WTC11 (cell line): ENCODE data around the gene GSDME. TPM values are rescaled to one million over a fixed set of nuclear protein-coding genes. Genes with fewer than 3 reads are reported as not detected.

Experiments
- ATAC-seq: fragments of 200-7000 bp; cut with Tn5 transposase; 2 replicates; pipeline ENCODE4 v1.10.0; 2021; ENCODE audit warnings: mild to moderate bottlenecking, moderate library complexity
- CTCF ChIA-PET: fragments of 300-600 bp; sonication (Branson Sonifier 250); formaldehyde crosslinking; loops from one replicate; lab custom pipeline; 2021; ENCODE audit warnings: antibody characterized with exemption; lab: Charles Lee
- POLR2A ChIA-PET: fragments of 350-600 bp; sonication (Branson Sonifier 250); formaldehyde crosslinking; loops from one replicate; lab custom pipeline; 2021; ENCODE audit warnings: antibody characterized with exemption; lab: Charles Lee
- DNase-seq: peaks from one replicate; pipeline ENCODE4 v3.0.0; 2021; ENCODE audit warnings: low spot score
- H3K27ac Mint-ChIP-seq: 2 replicates; pipeline ENCODE4 v1.8.0; 2021; ENCODE audit warnings: mixed read lengths
- H3K27me3 Mint-ChIP-seq: 2 replicates; pipeline ENCODE4 v1.8.0; 2021; ENCODE audit warnings: low read depth, mild to moderate bottlenecking, moderate library complexity, mixed read lengths
- H3K36me3 Mint-ChIP-seq: 2 replicates; pipeline ENCODE4 v1.8.0; 2021; ENCODE audit warnings: mixed read lengths
- H3K4me1 Mint-ChIP-seq: 2 replicates; pipeline ENCODE4 v1.8.0; 2022; ENCODE audit warnings: mixed read lengths
- H3K4me3 Mint-ChIP-seq: 2 replicates; pipeline ENCODE4 v1.8.0; 2021; ENCODE audit warnings: mild to moderate bottlenecking, moderate library complexity, mixed read lengths
- H3K9me3 Mint-ChIP-seq: 2 replicates; pipeline ENCODE4 v1.8.0; 2021; ENCODE audit warnings: mixed read lengths
- AR ChIP-seq: fragments of 250-450 bp; sonication (Bioruptor Pico); IDR thresholded peaks from 2 replicates; pipeline ENCODE4 v1.9.0; 2021; ENCODE audit warnings: mild to moderate bottlenecking
- ATF1 ChIP-seq: sonication (generic); formaldehyde crosslinking; IDR thresholded peaks from 2 replicates; pipeline ENCODE4 v1.8.1; 2023; ENCODE audit warnings: mild to moderate bottlenecking, moderate library complexity, missing genetic modification reagents
- ATF6 ChIP-seq: sonication (generic); formaldehyde crosslinking; IDR thresholded peaks from 2 replicates; pipeline ENCODE4 v1.8.1; 2023; ENCODE audit warnings: mild to moderate bottlenecking, missing genetic modification reagents
- CBFB ChIP-seq: sonication (generic); formaldehyde crosslinking; IDR thresholded peaks from 2 replicates; pipeline ENCODE4 v1.8.1; 2022; ENCODE audit warnings: mild to moderate bottlenecking, low read depth, missing genetic modification reagents
- CREB1 ChIP-seq: sonication (generic); formaldehyde crosslinking; IDR thresholded peaks from 2 replicates; pipeline ENCODE4 v1.8.0; 2023; ENCODE audit warnings: mild to moderate bottlenecking, missing genetic modification reagents
- CREM ChIP-seq: sonication (generic); formaldehyde crosslinking; IDR thresholded peaks from 2 replicates; pipeline ENCODE4 v1.8.1; 2022; ENCODE audit warnings: mild to moderate bottlenecking, missing genetic modification reagents, moderate library complexity
- CTCF ChIP-seq: fragments of 200-600 bp; IDR thresholded peaks from 2 replicates; pipeline ENCODE4 v1.8.0; 2022; ENCODE audit warnings: antibody characterized with exemption
- GTF2I ChIP-seq: fragments of 250-450 bp; sonication (Bioruptor Pico); conservative IDR thresholded peaks from 2 replicates; pipeline ENCODE4 v1.4.0; 2021; ENCODE audit warnings: mild to moderate bottlenecking
- JAZF1 ChIP-seq: fragments of 250-450 bp; sonication (Bioruptor Pico); IDR thresholded peaks from 2 replicates; pipeline ENCODE4 v1.9.0; 2021; ENCODE audit warnings: moderate library complexity, mild to moderate bottlenecking, inconsistent platforms
- KAT7 ChIP-seq: sonication (generic); formaldehyde crosslinking; IDR thresholded peaks from 2 replicates; pipeline ENCODE4 v1.8.1; 2023; ENCODE audit warnings: missing genetic modification reagents, mild to moderate bottlenecking, borderline replicate concordance
- NFATC4 ChIP-seq: fragments of 250-450 bp; sonication (Bioruptor Pico); IDR thresholded peaks from 2 replicates; pipeline ENCODE4 v1.9.0; 2021; ENCODE audit warnings: mild to moderate bottlenecking
- NFYB ChIP-seq: sonication (generic); formaldehyde crosslinking; conservative IDR thresholded peaks from 2 replicates; pipeline ENCODE4 v1.8.0; 2022; ENCODE audit warnings: low read depth, missing genetic modification reagents
- NR3C1 ChIP-seq: sonication (generic); formaldehyde crosslinking; conservative IDR thresholded peaks from 2 replicates; pipeline ENCODE4 v1.8.1; 2023; ENCODE audit warnings: low read depth, mild to moderate bottlenecking, missing genetic modification reagents
- RORB ChIP-seq: fragments of 250-450 bp; sonication (Bioruptor Pico); IDR thresholded peaks from 2 replicates; pipeline ENCODE4 v1.9.0; 2021; ENCODE audit warnings: mild to moderate bottlenecking
- SOX15 ChIP-seq: fragments of 250-450 bp; sonication (Bioruptor Pico); IDR thresholded peaks from 2 replicates; pipeline ENCODE4 v1.9.0; 2021; ENCODE audit warnings: mild to moderate bottlenecking
- TCF7 ChIP-seq: sonication (generic); formaldehyde crosslinking; IDR thresholded peaks from 2 replicates; pipeline ENCODE4 v1.8.0; 2022; ENCODE audit warnings: mild to moderate bottlenecking, low read depth, missing genetic modification reagents, moderate library complexity
- USF2 ChIP-seq: sonication (generic); formaldehyde crosslinking; IDR thresholded peaks from 2 replicates; pipeline ENCODE4 v1.8.1; 2023; ENCODE audit warnings: mild to moderate bottlenecking, missing genetic modification reagents, moderate library complexity
- ZMAT4 ChIP-seq: fragments of 250-450 bp; sonication (Bioruptor Pico); IDR thresholded peaks from 2 replicates; pipeline ENCODE4 v1.9.0; 2021; ENCODE audit warnings: mild to moderate bottlenecking
- ZNF121 ChIP-seq: sonication (generic); formaldehyde crosslinking; IDR thresholded peaks from 2 replicates; pipeline ENCODE4 v1.8.0; 2023; ENCODE audit warnings: missing genetic modification reagents
- ZNF219 ChIP-seq: sonication (generic); formaldehyde crosslinking; IDR thresholded peaks from 2 replicates; pipeline ENCODE4 v1.8.0; 2023; ENCODE audit warnings: missing genetic modification reagents, mild to moderate bottlenecking, borderline replicate concordance
- ZNF263 ChIP-seq: sonication (generic); formaldehyde crosslinking; IDR thresholded peaks from 2 replicates; pipeline ENCODE4 v1.8.1; 2022; ENCODE audit warnings: low read depth, mild to moderate bottlenecking, moderate library complexity, missing genetic modification reagents
- ZNF425 ChIP-seq: fragments of 250-450 bp; sonication (Bioruptor Pico); conservative IDR thresholded peaks from 2 replicates; pipeline ENCODE4 v1.9.0; 2021; ENCODE audit warnings: mild to moderate bottlenecking
- ZNF512 ChIP-seq: sonication (generic); formaldehyde crosslinking; IDR thresholded peaks from 2 replicates; pipeline ENCODE4 v1.8.1; 2022; ENCODE audit warnings: missing genetic modification reagents, borderline replicate concordance
- total RNA-seq: library from RNA; stranded (reverse); gene quantifications from 3 replicates; pipeline ENCODE4 v1.2.3, GENCODE V29; 2021

GSDME gene
- total RNA-seq, 1 experiment from 2014 or later, result 4.8 TPM

- Mint-ChIP-seq H3K27me3 (peaks cover 5% of the 10 kb centered on the region), H3K4me3 (no peak overlapping the region), H3K36me3 (peaks cover 35% of the 10 kb centered on the region), H3K27ac (no peak overlapping the region), H3K4me1 (no peaks in the 10 kb centered on the region), H3K9me3 (peaks cover 48% of the 10 kb centered on the region)
- ATAC-seq (no peak), DNase-seq (no peak)
- TF ChIP-seq CTCF, result peak; percentile 47; the same call in 1 of the 2 replicates
- TF ChIP-seq ZNF219, result no peak
- POLR2A ChIA-PET, result no interaction called here
- CTCF ChIA-PET, result interaction anchor here (1.2 to 2.0 kb wide), 2 partner anchors 10 to 32 kb away, joined by 3 to 7 read pairs; no protein-coding TSS in a partner anchor
Observed at GRCh38 chr7:24788075-24788474, 30.8 kb upstream of the GSDME start.

GRCh38 chr7:24786941-24787340 lies 29.7 kb upstream of the GSDME start:
- H3K36me3 Mint-ChIP-seq, result peaks cover 40% of the 10 kb centered on the region
- POLR2A ChIA-PET, result no interaction called here
- no peak for ATAC-seq
- CTCF ChIA-PET, result interaction anchor here (0.6 to 2.0 kb wide), 2 partner anchors 9 to 309 kb away, joined by 3 to 7 read pairs; no protein-coding TSS in a partner anchor
- DNase-seq, result no peak
- TF ChIP-seq AR (no peak), CREB1 (CRISPR knock-in tag) (no peak), ZNF121 (CRISPR knock-in tag) (no peak), NR3C1 (CRISPR knock-in tag) (no peak), KAT7 (CRISPR knock-in tag) (no peak), NFATC4 (no peak), ZNF512 (no peak), ZNF263 (CRISPR knock-in tag) (no peak), ZMAT4 (CRISPR knock-in tag) (no peak), ATF1 (no peak), TCF7 (no peak), NFYB (no peak), GTF2I (CRISPR knock-in tag) (no peak), RORB (CRISPR knock-in tag) (no peak), CBFB (CRISPR knock-in tag) (no peak), CREM (CRISPR knock-in tag) (no peak)
- no peak overlapping the region for H3K4me3 Mint-ChIP-seq
- H3K27ac Mint-ChIP-seq, result no peak overlapping the region
- H3K4me1 Mint-ChIP-seq, result no peaks in the 10 kb centered on the region
- H3K9me3 Mint-ChIP-seq, result peaks cover 53% of the 10 kb centered on the region
- H3K27me3 Mint-ChIP-seq, result peaks cover 5% of the 10 kb centered on the region

- H3K27me3 Mint-ChIP-seq, result peaks cover 5% of the 10 kb centered on the region
- DNase-seq (no peak), ATAC-seq (no peak)
- H3K36me3 Mint-ChIP-seq, result peaks cover 40% of the 10 kb centered on the region
- POLR2A ChIA-PET, result no interaction called here
- peaks cover 53% of the 10 kb centered on the region for H3K9me3 Mint-ChIP-seq
- no peak overlapping the region for H3K4me3 Mint-ChIP-seq
- H3K4me1 Mint-ChIP-seq, result no peaks in the 10 kb centered on the region
- H3K27ac Mint-ChIP-seq, result no peak overlapping the region
- CTCF ChIA-PET, result no interaction called here
- no peak for TF ChIP-seq CREB1 (CRISPR knock-in tag)
- no peak for TF ChIP-seq SOX15
- no peak for TF ChIP-seq USF2 (CRISPR knock-in tag)
- no peak for TF ChIP-seq JAZF1
- TF ChIP-seq ZNF425 (CRISPR knock-in tag), result no peak
- no peak for TF ChIP-seq ATF6 (CRISPR knock-in tag)
Observed at GRCh38 chr7:24786306-24786705, 29.0 kb upstream of the GSDME start.
